ENCODE results near the gene NR2E1.

NR2E1 gene

GRCh38 chr6:108171918-108172516 is 6.2 kb downstream of the NR2E1 start:
- DNase-seq: no peak

DNA sequence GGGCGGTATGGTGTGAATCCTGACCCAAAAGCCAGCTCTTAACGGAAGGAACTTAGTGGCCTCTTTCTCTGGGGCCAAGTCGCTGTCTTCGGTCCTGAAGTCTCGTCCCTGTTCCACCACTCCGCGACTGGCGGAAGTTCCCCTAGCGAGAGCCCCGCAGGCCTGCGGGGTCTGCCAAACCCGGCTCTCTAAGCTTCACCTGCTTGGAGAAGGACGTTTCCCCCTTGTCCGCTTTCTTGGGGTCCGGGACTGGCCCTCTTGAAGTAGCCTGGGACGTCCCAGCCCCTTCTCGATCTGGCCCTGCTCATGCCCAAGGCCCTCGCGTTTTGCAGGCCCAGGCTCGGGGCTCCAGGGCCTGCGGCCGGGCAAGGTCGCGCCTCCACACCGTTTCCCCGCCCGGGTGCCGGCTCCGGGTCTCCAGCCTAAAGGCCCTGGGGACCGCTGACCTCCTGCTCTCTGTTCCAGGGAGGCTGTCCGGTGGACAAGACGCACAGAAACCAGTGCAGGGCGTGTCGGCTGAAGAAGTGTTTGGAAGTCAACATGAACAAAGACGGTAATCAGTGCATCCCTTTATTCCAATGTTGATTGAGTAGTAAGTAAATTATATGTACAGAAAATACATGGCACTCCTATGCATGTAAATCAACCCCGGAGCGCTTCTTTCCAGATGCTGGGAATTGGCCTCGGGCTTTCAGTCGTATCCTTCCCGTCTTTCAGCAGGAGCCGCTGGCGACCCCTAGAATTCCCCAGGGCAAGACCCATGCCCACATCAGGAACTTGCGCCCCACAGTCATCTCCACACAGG is 8.8 kb downstream of the NR2E1 start:
- no peak for DNase-seq

DNA sequence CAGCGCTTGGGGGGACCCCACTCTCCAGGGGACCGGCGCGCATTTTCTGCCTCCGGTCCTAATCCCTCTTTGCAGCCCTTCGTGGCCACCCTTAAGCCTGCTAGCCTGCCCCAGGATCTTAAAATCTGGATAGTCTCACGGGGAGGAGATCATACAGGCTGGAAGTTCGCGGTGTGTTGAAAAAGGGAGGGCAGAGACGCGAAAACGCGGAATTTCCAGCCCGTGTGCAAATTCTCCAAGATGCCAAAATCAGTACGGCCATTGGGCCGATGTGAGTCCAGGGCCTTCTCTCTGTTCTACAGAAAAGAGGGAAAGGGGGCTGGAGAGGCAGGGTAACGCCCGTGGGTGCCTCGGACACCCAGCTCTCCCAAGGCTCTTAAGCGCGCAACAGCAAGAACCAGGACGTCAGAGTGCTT is 9.4 kb downstream of the NR2E1 start:
- no peak for DNase-seq

DNA sequence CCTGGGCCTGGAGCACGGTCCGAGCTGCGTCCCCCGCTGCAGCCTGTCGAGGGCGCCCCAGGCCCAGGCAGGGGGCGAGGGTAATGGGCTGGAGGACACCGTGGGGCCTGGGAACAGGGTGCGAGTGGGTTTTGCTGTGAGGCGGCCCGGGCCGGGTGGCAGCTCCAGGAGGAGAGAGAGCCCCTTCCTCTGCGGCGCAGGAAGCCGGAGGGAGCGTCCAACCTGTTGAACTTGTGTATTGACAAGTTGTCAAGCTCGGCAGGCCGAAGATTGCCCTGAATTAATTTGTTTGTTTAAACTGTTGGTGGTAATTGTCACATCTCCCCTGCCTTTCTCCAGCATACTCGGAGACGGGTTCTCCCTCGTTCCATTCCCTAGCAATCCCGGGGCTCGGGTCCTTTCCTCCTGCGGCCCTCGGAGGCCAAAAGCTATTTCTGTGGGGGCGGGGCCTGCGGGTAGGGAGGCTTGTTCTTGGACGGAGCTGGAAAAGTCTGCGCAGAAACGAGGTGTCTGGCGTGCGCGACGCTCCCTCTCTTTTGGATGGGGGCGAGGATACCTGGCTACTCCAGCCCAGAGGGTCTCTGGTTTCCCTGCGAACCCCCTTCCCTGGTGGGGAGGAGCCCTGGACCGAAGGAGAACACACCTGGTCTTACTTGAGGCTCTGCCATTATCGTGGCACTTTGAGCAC is 9.9 kb downstream of the NR2E1 start:
- no peak for DNase-seq

DNA sequence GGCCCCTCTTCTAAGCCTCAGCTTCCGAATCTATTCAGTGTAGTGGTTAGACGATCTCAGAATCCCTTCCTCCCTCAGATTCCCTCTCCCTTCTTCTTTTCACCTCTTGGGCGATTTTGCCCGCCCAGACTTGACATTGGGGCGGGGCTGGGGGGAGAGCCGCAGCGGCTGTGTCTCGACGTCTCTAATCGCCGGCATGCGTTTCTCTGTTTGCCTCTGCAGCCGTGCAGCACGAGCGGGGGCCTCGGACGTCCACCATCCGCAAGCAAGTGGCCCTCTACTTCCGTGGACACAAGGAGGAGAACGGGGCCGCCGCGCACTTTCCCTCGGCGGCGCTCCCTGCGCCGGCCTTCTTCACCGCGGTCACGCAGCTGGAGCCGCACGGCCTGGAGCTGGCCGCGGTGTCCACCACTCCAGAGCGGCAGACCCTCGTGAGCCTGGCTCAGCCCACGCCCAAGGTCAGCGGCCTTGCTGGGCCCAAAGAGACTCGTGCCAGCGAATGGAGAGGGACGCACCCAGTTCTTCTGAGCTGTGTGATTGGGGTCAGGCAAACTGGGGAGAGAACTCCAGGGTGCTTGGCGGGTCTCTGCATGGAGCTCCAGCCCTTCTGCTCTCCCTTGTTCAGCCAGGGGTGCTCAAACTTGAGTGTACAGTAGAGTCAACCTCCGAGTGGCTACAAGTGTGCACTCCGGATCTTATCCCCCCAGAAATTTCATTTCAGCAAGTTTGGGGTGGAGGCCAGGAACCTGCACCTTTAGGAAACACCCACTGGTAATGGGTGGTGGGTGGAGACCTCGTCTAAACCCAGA is 10.7 kb downstream of the NR2E1 start:
- DNase-seq: no peak

DNA sequence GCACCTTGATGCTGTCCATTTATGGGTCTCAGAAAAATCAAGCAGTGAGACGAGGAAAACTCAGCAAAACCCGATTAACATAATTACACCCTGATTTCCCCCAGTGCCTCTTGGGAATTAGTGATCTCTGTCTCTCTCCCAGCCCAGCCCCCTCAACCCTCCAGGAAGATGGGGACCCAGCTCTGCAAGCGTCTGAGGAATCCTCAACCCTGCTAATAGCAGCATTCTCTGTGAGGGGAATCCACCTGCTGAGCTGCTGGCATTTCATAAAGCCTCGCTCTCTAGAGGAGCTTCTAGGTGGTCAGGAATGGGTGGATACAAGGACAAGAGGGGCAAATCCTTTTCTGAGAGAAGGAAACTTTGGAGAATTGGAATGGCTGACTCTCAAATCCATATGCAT is 13.9 kb downstream of the NR2E1 start:
- DNase-seq: no peak

DNA sequence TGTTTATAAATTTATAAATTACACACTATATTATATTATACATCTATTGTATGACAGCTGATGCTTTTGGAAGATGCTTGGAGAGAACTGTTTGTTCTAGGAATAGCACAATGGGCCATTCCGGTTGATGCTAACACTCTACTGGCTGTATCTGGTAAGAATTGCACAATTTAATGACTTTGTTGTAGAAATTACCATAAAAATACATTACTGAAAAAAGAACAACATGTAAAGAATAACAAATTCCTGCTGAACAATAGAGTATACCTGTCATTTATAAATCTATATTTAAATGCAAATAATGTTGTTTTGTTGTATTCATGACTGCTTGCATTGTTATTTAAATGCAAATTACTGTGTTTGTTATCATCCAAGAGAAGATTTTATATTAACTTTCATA is 14.4 kb downstream of the NR2E1 start:
- DNase-seq: no peak

- DNase-seq: no peak
Observed at GRCh38 chr6:108180776-108181175, 15.0 kb downstream of the NR2E1 start.

GRCh38 chr6:108186226-108186625 is 20.4 kb downstream of the NR2E1 start:
- DNase-seq: no peak

DNA sequence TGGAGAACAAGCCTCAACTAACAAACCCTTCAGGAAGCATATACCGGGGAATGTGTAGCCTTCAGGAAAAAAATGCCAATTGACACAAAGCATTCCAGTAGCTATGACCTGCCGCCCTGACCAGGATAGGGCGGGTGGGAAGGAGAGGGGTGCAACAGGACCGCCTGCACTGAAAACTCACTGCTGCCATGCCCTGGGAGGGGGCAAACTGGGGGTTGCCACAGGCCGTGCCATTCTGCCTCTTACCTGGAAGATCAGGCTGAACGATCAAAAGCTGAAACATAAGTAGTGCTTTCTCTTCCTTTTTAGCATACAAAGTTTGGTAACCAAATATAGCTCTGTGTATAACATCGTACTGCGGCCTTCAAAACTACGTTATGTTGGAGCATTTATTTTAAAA is 21.7 kb downstream of the NR2E1 start:
- no peak for DNase-seq

DNA sequence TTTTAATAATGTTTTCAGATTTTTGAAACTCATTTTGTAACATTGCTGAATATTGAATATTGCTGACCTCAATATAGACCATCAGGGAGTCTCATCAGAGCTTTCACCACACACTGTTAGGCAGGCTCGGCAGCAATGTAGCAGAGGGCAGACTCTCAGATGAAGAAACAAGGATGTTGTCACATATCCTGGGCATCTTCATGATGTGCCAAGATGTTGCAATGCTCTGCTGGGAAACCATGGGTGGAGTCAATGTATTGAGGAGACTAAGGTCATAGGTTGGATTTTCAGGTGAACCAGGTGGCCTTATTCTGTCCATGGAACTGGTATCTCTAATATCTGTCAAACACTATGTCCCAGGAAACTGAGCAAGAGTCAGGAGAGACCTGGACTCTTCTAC is 27.3 kb downstream of the NR2E1 start:
- DNase-seq: no peak

DNA sequence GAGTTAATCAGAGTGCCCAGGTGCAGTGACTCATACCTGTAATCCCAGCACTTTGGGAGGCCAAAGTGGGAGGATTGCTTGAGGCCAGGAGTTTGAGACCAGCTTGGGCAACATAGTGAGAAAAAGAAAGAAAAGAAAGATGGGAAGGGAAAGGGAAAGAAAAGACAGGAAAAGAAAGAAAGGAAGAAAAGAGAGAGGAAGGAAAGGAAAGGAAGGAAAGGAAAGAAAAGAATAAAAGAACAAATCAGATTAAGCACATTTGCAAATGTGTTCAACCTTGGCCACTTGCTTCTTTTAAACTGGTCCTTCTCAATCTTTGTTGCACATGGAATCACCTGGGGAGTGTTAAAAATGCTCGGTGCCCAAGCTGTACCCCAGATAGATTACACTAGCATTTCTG is 28.0 kb downstream of the NR2E1 start:
- no peak for DNase-seq

GRCh38 chr6:108194503-108194902 is 28.7 kb downstream of the NR2E1 start:
- no peak for DNase-seq

DNA sequence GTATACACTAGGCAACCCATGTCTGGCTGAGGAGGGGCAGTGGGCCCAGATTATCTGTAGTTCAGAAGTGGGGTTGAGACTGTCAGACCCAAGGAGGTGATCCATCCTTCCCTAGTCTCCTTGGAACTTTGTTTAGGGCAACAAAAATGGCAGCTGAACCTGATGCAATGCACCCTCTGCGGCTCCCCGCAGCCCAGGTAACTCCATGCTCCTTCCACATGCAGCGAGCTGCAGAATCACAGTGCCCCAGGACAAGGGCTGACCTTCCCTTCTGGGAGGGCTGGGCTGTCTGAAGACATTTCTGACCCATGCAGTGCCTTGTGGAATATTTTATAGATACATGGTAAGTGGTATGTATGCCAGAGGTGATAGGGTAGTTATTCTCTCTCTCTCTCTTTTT is 29.4 kb downstream of the NR2E1 start:
- no peak for DNase-seq

- DNase-seq: no peak
Observed at GRCh38 chr6:108198761-108199498, 33.1 kb downstream of the NR2E1 start.

- no peak for DNase-seq
Observed at GRCh38 chr6:108200186-108200585, 34.4 kb downstream of the NR2E1 start.

- DNase-seq: no peak
Observed at GRCh38 chr6:108200631-108201030, 34.8 kb downstream of the NR2E1 start.

DNA sequence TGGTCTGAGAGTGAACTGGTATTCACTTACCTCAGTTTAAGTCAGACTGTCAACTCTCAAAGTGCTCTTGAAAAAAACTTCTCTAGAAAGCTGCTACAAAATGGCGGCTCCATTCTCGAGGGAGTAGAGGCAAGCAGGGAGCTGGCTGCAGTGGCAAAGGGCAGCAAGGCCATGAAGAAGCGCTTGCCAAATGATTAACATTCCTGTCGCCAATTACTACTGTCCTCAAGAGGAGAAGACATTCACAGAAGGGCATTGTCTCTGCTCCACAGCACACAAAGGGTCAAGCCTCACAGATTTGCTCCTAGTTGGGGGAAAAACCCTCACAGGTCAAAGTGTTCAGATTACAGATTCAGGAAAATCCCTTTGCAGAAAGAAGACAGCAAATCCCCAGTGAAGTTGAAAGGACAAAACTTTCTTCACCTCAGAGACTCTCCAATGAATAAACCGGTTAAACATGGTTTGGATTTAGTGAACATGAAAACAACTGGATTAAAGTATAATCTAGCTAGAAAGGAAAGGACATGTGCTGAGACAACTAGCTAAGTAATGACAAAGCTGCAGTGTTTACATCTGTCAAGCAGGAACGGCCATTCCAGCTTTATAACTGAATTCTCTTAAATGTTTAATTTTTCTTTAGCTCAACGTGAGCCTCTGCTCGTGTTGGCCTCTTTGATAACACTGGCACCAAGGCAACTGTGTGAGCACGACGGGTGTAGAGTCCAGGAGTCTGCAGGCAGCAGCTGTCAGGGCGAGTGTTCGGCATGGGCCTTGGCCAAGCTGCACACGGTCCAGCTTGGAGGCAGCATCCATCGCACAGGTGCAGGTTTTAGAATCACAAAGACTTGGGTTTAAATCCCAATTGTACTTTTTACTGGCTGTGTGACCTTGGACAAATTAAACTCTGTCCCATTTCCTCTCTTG is 37.6 kb downstream of the NR2E1 start:
- no peak for DNase-seq

- no peak for DNase-seq
Observed at GRCh38 chr6:108207013-108207412, 41.2 kb downstream of the NR2E1 start.

- DNase-seq: no peak
Observed at GRCh38 chr6:108209738-108210137, 43.9 kb downstream of the NR2E1 start.

DNA sequence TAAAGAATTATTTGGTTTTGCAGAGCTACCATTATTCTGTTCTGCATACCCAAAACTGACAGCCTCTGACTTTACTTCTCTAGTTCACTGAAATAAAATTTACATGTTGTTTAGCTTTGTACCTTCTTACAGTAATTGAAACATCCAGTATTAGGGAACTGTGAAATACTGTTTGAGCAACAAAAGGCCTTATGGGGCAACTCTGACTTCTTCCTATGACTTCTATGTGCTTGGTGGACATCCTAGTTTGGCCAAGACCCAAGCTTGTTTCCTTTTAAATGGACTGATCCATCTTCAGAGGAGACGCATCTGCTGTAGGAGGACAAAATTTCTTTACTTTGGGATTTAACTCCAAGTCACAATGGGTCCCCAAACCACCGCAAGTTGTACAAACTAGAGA is 44.7 kb downstream of the NR2E1 start:
- no peak for DNase-seq

Measured in GOT3 (cell line).